SK-N-MC (cell line): Measurements from ENCODE around the gene THY1.

Experiments
- EZH2 ChIP-seq: fragments of 200-600 bp; sonication (generic); IDR thresholded peaks from one replicate; pipeline ENCODE4 v1.6.1; 2017; ENCODE audit warnings: antibody characterized with exemption
- FOXP2 ChIP-seq: optimal IDR thresholded peaks from 2 replicates; pipeline ENCODE3; 2011; ENCODE audit warnings: mild to moderate bottlenecking, moderate library complexity; ENCODE audit not compliant: insufficient read depth; ENCODE audit errors: extremely low read length, control extremely low read depth
- POLR2AphosphoS5 ChIP-seq: IDR thresholded peaks from 2 replicates; pipeline ENCODE4 v1.6.1; 2012; ENCODE audit warnings: mild to moderate bottlenecking, low read depth, low read length, borderline replicate concordance

DNA sequence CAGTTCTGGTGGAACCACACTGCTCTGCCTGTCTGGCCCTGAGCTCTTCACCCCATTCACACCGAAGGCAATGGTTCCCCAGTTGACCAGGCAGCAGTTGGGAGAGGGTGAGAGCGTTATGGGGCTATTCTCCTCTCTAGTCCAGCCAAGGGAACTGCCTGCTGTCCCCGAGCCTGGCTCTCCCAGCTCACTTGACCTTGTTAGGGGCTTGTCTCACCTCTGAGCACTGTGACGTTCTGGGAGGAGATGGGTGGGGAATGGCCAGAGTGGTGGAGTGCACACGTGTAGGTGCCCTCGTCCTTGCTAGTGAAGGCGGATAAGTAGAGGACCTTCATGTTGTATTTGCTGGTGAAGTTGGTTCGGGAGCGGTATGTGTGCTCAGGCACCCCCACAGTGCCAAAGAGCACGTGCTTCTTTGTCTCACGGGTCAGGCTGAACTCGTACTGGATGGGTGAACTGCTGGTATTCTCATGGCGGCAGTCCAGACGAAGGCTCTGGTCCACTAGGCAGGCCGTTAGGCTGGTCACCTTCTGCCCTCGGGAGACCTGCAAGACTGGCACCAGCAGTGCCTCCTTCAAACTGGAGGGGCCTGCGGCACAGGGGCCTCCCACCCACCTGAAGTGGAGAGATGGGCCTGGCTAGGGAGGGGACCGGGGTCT lies 3.0 kb downstream of the THY1 start:
- TF ChIP-seq EZH2 (no peak), POLR2AphosphoS5 (no peak), FOXP2 (no peak)
